GM21737 (cell line): Measurements from ENCODE around the gene CUBN.

Source experiments
- ATAC-seq: cut with Tn5 transposase; IDR thresholded peaks from one replicate; pipeline ENCODE4 v1.9.1; 2021; ENCODE audit warnings: mild to moderate bottlenecking, moderate library complexity; ENCODE audit not compliant: unreplicated experiment

The CUBN gene

GRCh38 chr10:16803464-16803863, 326.1 kb downstream of the CUBN start:
- ATAC-seq = no peak

- peak; percentile 68 for ATAC-seq
Observed at GRCh38 chr10:16799621-16800020, 330.0 kb downstream of the CUBN start.

GRCh38 chr10:16798571-16798970, 331.0 kb downstream of the CUBN start:
- no peak for ATAC-seq

DNA sequence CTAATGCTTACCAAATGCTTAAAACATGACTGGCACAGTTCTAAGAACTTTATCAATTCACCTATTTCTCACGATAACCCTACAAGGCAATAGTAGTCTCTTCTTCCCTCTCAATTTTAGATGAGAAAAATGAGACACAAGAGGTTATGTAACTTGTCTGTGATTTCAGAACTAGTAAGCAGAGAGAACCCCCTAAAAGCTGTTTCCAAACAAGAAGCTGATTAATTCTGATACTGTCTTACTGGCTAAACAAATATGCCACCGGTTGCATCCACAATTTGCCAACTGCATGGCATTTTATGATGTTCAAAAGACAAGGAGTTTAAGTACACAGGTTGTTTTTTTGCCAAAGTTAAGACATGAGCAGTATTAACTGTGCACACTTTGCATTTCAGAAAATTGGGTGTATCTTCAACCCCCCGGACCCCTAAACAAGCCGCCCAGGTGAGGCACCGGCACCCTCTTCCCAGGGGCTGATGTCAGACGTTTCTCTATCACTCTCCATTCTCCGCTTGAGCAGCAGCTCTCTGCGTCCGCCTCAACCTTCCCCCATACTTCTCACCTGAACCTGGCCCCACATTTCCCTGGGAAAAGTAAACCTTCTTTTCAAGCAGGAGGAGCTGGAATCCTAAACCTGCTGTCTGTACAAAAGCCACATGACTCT, 334.1 kb downstream of the CUBN start:
- ATAC-seq = no peak

GRCh38 chr10:16794005-16794404, 335.6 kb downstream of the CUBN start:
- no peak for ATAC-seq

- ATAC-seq = no peak
Observed at GRCh38 chr10:16792675-16793074, 336.9 kb downstream of the CUBN start.

GRCh38 chr10:16789765-16790164, 339.8 kb downstream of the CUBN start:
- no peak for ATAC-seq

DNA sequence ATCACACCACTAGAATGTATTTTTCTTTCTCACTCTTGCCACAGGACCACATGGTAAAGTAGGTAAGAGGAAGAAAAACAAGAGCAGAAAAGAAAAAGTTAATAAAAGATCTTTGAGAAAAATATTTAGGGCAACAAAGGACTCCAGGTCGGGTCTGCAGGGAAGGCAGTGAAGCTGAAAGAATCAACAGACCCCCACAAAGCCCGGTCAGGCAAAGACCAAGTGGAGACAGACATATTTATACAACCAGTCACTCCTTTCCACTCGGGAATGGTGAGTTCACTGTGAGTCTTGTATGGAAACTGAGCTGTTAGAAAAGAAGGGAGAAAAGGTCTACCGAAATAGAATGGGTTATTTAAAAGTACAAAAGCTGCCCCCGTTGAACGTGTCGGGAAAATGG, 340.4 kb downstream of the CUBN start:
- no peak for ATAC-seq

DNA sequence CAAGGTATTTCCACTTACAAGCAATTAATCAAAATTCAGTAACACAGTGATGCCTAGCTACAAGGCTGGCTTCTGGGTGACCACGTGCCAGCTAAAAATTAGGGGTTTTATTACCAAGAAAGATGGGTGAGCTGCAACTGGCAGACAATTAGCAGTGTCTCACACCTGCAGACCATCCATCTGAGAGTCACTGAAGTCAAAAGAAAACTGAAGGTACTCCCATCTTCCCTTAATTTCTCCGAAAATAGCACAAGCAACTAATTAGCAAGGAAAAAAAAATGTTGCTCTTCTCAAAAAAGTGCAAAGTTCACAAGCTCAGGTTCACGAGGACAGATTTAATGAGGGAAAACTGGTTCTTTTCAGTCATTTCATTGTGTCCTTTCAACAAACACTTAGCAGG, 340.8 kb downstream of the CUBN start:
- ATAC-seq = no peak

- ATAC-seq = no peak
Observed at GRCh38 chr10:16788125-16788524, 341.5 kb downstream of the CUBN start.

GRCh38 chr10:16787361-16787791, 342.2 kb downstream of the CUBN start:
- ATAC-seq = peak; percentile 66

DNA sequence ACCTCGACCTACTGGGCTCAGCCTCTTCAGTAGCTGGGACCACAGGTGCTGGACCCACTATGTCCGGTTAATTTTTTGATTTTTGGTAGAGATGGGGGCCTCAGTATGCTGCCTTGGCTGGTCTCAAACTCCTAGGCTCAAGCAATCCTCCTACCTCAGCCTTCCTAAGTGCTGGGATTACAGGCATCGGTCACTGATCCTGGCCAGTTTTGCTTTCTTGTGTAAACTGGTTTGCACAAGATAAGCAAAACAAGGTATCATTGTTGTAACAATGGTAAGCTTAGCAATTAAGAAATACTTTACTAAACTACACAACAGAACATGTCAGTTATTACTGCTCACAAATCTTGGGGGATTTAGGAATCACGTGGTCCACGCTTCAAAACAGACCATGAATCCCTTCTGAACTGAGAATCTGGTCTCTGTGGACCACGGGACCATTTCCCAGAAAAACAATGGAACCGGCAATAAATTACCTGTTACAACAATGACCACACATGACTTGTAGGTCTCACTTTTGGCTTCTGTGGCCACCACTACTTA, 349.2 kb downstream of the CUBN start:
- no peak for ATAC-seq

DNA sequence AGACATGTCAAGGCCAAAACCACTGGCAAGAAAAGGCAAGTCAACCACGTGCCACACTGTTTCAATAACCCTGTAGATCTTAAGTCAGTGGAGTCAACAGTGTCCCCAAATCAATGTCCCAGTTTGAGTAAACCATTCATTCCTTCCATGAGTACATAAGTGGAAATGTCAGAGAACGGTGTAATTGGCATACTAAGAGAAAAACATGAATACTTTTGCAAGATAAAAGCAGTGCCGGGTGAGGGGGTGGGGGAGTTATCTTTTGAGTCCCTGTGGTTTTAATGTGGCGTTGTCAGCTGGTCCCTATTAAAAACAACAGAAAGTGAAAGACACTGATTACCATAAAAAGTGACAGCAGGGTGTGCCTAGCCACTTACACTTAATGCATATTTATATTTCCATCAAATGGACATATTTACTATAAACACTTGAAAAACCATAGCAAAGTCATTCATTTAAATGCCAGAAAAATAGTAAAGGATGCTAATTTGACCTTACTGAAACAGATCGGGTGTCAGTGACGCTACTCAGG, 350.2 kb downstream of the CUBN start:
- peak; percentile 56 for ATAC-seq

GRCh38 chr10:16777473-16778370, 351.9 kb downstream of the CUBN start:
- peak; percentile 54 for ATAC-seq

- ATAC-seq = no peak
Observed at GRCh38 chr10:16776896-16777295, 352.7 kb downstream of the CUBN start.
